ENCODE data around the gene GPR6.

Gene GPR6

GRCh38 chr6:109978174-109979032 lies at the start of gene GPR6:
Gene GPR6 (plus strand): TSS chr6:109978311. CDS start chr6:109979113, 802 bp downstream.
- no peak for TF ChIP-seq ZNF274 (IDR thresholded peaks at IDR 0.05; ENCODE audit: low read depth, low read length)
- H3K4me3 ChIP-seq (ENCODE audit: low read length), result no peak within 1 kb of the TSS

GRCh38 chr6:109934293-109934692 lies 43.8 kb upstream of the GPR6 start:
- TF ChIP-seq ZNF274 (IDR thresholded peaks at IDR 0.05; ENCODE audit: low read depth, low read length), result no peak
- H3K4me3 ChIP-seq (ENCODE audit: low read length), result no peak overlapping the region

- H3K4me3 ChIP-seq (ENCODE audit: low read length), result no peak overlapping the region
- no peak for TF ChIP-seq ZNF274 (IDR thresholded peaks at IDR 0.05; ENCODE audit: low read depth, low read length)
These were observed 38.5 kb upstream of the GPR6 start for GRCh38 chr6:109939654-109940053.

- TF ChIP-seq ZNF274 (IDR thresholded peaks at IDR 0.05; ENCODE audit: low read depth, low read length), result no peak
- H3K4me3 ChIP-seq (ENCODE audit: low read length), result no peak overlapping the region
These were observed 33.7 kb upstream of the GPR6 start for GRCh38 chr6:109944448-109944847.

GRCh38 chr6:109945091-109945490 lies 33.0 kb upstream of the GPR6 start:
- H3K4me3 ChIP-seq (ENCODE audit: low read length), result no peak overlapping the region
- no peak for TF ChIP-seq ZNF274 (IDR thresholded peaks at IDR 0.05; ENCODE audit: low read depth, low read length)

- no peak for TF ChIP-seq ZNF274 (IDR thresholded peaks at IDR 0.05; ENCODE audit: low read depth, low read length)
- H3K4me3 ChIP-seq (ENCODE audit: low read length), result no peak overlapping the region
These were observed 31.1 kb upstream of the GPR6 start for GRCh38 chr6:109946979-109947378.

GRCh38 chr6:109949281-109950065 lies 28.6 kb upstream of the GPR6 start:
- no peak for TF ChIP-seq ZNF274 (IDR thresholded peaks at IDR 0.05; ENCODE audit: low read depth, low read length)
- no peak overlapping the region for H3K4me3 ChIP-seq (ENCODE audit: low read length)

- no peak for TF ChIP-seq ZNF274 (IDR thresholded peaks at IDR 0.05; ENCODE audit: low read depth, low read length)
These were observed 22.6 kb upstream of the GPR6 start for GRCh38 chr6:109955491-109955890.

GRCh38 chr6:109958626-109959025 lies 19.5 kb upstream of the GPR6 start:
- no peak overlapping the region for H3K4me3 ChIP-seq (ENCODE audit: low read length)
- TF ChIP-seq ZNF274 (IDR thresholded peaks at IDR 0.05; ENCODE audit: low read depth, low read length), result no peak

More at GRCh38 chr6:109955491-109955890, 22.6 kb upstream of the GPR6 start:
- H3K4me3 ChIP-seq (ENCODE audit: low read length), result no peak overlapping the region

- no peak overlapping the region for H3K4me3 ChIP-seq (ENCODE audit: low read length)
- TF ChIP-seq ZNF274 (IDR thresholded peaks at IDR 0.05; ENCODE audit: low read depth, low read length), result no peak
These were observed 16.5 kb upstream of the GPR6 start for GRCh38 chr6:109961611-109962041.

GRCh38 chr6:109962271-109962670 lies 15.8 kb upstream of the GPR6 start:
- no peak for TF ChIP-seq ZNF274 (IDR thresholded peaks at IDR 0.05; ENCODE audit: low read depth, low read length)
- no peak overlapping the region for H3K4me3 ChIP-seq (ENCODE audit: low read length)

GRCh38 chr6:109963598-109964170 lies 14.4 kb upstream of the GPR6 start:
- H3K4me3 ChIP-seq (ENCODE audit: low read length), result no peak overlapping the region
- no peak for TF ChIP-seq ZNF274 (IDR thresholded peaks at IDR 0.05; ENCODE audit: low read depth, low read length)

GRCh38 chr6:109964949-109965348 lies 13.2 kb upstream of the GPR6 start:
- H3K4me3 ChIP-seq (ENCODE audit: low read length), result no peak overlapping the region
- TF ChIP-seq ZNF274 (IDR thresholded peaks at IDR 0.05; ENCODE audit: low read depth, low read length), result no peak

GRCh38 chr6:109966299-109966698 lies 11.8 kb upstream of the GPR6 start:
- H3K4me3 ChIP-seq (ENCODE audit: low read length), result no peak overlapping the region
- TF ChIP-seq ZNF274 (IDR thresholded peaks at IDR 0.05; ENCODE audit: low read depth, low read length), result no peak
